GM12873 (cell line): ENCODE data around the gene SNRPD1.

Experiments
- TF ChIP-seq, protein P1 (sequence below): IDR thresholded peaks from 2 replicates; pipeline ENCODE4 v1.5.1; 2012; ENCODE audit warnings: low read depth, mild to moderate bottlenecking, moderate library complexity, low read length, control low read depth; ENCODE audit not compliant: insufficient read depth; ENCODE audit errors: missing control alignments

The SNRPD1 gene

DNA sequence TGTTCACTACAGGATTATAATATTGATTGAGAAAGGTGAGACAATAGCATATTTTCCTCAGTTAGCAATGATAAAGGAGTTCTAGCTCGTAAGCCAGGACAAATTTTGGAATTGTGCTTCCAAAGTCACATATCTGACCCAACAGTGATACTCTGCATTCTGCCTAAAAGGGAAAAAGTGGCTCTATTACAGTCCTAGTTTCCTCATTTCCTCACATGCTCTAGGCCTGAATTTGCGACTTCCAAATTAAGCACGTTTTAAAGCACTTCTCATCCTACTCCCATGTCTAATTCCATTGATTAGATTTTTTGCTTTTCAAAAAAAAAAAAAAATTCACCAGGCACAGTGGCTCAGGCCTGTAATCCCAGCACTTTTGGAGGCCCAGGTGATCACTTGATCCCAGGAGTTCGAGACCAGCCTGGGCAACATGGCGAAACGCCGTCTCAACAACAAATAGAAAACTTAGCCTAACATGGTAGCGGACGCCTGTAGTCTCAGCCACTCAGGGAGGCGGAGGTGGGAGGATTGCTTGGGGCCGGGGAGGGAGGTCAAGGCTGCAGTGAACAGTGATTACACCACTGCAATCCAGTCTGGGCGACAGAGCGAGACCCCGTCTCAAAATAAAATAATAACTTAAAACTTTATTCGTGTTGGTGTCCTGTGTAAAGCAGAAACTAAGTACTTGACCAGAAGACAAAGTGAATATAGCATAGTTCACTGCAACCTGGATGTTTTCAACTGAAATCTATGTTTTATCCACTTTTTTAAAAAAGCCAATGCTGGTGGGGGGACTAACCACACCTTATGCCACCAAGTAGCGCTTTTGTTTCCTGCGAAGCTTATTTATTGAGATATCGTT is 13.2 kb upstream of the SNRPD1 start:
- TF ChIP-seq, protein P1, sequence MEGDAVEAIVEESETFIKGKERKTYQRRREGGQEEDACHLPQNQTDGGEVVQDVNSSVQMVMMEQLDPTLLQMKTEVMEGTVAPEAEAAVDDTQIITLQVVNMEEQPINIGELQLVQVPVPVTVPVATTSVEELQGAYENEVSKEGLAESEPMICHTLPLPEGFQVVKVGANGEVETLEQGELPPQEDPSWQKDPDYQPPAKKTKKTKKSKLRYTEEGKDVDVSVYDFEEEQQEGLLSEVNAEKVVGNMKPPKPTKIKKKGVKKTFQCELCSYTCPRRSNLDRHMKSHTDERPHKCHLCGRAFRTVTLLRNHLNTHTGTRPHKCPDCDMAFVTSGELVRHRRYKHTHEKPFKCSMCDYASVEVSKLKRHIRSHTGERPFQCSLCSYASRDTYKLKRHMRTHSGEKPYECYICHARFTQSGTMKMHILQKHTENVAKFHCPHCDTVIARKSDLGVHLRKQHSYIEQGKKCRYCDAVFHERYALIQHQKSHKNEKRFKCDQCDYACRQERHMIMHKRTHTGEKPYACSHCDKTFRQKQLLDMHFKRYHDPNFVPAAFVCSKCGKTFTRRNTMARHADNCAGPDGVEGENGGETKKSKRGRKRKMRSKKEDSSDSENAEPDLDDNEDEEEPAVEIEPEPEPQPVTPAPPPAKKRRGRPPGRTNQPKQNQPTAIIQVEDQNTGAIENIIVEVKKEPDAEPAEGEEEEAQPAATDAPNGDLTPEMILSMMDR: no peak

DNA sequence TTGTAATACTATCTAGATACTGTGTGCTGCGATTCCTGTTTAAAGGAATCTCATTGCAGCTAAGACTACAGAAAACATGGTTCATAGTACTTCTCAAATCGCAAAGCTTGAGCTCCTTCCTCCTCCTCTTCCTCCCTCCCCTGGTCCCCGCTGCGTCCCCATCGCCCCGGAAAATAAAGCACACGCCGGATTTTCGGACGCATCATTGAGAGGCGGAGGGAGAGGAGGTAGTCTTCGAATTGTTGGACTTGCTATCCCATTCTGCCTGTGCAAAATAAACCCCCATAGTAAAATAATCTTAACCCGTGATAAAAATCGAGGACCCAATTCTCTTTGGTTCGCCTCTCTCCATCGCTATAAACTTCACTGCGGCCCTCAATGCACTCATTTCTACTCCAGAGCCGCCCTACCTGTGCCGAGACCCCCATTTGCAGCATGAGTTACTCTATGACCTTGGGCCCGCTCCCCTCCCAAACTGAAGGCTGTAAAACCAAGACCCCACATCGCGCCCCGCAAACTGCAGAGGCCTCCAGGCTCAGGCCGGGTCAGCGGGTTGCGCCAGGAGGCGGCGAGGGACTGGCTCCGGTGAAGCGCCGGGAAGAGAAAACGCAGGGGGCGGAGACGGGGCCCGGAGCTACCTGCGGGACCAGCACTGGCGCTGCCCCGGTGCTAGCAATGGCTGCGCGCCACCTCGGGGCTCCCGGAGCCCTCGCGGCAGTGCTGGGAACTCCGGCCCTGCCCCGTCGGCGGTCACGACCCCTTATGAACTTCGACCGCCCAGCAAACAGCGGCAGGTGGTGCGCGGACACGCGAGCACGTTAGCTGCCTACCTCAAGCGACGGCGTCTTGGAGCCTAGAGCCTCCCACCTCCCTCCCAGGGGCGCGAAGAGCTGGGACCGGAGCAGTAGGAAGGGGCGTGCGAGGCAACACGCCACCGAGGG is 12.3 kb upstream of the SNRPD1 start:
- TF ChIP-seq, protein P1: peak; percentile 21

DNA sequence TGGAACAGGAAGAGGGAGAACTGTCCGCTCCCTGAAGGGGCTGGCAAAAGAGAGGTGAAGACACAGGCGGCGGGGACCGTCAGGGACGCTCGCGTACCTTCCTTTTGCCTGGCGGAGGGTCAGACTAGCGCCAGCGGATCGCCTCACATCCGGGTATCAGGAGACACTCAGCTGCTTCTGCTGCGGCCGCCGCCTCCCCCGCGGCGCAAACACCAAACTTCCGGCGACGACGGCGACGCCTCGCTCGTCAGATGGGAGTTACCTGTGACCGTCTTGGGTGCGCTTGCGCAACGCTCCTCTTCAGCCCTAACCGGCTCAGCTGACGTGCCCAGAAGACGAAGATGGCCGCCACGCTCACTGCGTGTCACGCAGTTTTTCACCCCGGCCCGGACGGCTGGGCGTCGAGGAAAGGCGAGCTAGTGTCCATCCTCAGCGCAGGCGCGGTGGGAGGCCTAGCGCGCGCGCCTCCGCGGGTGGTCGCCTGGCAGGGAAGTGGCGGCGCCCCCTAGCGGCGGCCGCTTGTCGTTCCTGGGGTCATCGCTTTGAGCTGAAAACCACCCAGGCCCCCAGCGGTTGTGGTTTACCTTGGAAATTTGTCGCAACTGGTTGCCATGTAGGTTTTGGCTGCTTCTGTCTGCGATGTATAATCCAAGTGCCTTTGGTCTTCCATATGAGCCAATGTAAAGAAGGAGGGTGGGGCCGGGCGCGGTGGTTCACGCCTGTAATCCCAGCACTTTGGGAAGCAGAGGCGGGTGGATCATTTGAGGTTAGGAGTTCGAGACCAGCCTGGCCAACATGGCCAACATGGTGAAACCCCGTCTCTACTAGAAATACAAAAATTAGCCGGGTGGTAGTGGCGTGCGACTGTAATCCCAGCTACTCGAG is 11.3 kb upstream of the SNRPD1 start, which contains the start of gene ESCO1:
TSS of gene ESCO1 (minus strand) at position 179 of the 885 bp plus-strand sequence. CDS start 25,861 bp downstream, outside the sequence.
- TF ChIP-seq, protein P1: peak; percentile 97

DNA sequence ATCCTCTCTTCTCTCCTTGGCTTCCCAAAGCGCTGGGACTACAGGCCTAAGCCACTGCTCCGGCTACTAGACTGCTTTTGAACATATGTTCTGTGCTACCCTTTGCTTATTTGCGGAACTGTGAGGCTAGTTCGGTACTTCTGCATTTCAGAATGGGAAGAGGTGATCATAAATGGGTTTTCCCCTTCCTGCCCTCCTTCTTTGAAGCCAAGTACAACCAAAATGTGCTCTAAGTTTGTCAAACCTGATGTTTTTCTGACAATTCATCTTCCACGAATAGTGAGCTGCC is 9.9 kb upstream of the SNRPD1 start:
- TF ChIP-seq, protein P1: no peak

DNA sequence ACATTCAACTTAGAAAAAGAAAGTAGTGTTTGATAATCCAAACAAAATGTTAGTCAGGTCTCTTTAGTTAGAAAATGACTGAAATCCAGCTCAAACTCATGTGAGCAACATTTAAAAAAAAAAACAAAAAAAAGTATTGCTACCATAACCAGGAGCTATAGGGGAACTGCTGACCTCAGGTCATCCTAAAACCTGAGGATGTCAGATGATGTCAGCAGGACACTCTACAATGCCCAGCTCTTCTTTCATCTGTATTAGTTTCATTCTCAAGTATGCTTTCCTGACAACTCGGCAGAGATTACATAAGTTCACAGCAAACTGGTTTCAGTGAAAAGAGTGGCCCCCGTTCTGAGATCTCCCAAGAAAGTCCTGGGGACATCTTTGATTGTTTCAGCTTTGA is 7.4 kb upstream of the SNRPD1 start:
- TF ChIP-seq, protein P1: no peak

DNA sequence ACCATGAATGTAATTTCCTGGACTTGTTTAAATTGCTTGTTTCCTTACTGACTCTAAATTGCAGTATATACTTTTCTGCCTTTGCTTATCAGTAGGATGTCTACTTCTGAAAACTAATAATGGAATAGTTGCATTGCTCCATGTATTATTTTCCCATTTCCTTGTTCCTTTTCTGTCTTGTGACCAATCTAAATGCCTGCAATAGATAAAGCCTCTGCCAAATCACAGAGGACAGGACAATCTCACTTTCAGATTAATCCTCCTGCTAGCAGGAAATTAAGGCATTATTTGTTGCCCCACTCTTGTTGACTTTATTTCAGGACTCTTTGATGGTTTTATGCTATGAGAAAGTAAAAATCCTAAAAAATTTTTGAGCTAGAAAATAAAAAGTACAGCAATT is 6.9 kb upstream of the SNRPD1 start:
- TF ChIP-seq, protein P1: no peak
